Stomach (tissue), 4 donors: Measurements from ENCODE around the gene PPP1R1A.

Experiments
- EP300 ChIP-seq: sonication (generic); formaldehyde crosslinking; IDR thresholded peaks from one replicate; pipeline ENCODE4 v1.6.1; 2017; ENCODE audit warnings: antibody characterized with exemption
- POLR2A ChIP-seq, 4 donors: fragments of 450-650 bp; IDR thresholded peaks; one replicate each; pipeline ENCODE4 v1.6.1; 2016; ENCODE audit warnings: antibody characterized with exemption in 4 of 4, control low read depth in 2 of 4, mild to moderate bottlenecking in 1 of 4, moderate library complexity in 1 of 4
- POLR2AphosphoS5 ChIP-seq, 3 donors: sonication (generic); formaldehyde crosslinking; IDR thresholded peaks; one replicate each; pipeline ENCODE4 v1.6.1; 2016; ENCODE audit warnings: antibody characterized with exemption in 3 of 3
- TF ChIP-seq, protein P1 (sequence below), 7 experiments: fragments of 450-650 bp in 4 of 7; fragments of 200-600 bp in 3 of 7; sonication (generic) in 3 of 7; IDR thresholded peaks; one replicate each; pipeline ENCODE4 v1.5.1; 2016 to 2019; ENCODE audit warnings: antibody characterized with exemption in 7 of 7, control low read depth in 2 of 7, mild to moderate bottlenecking in 1 of 7

DNA sequence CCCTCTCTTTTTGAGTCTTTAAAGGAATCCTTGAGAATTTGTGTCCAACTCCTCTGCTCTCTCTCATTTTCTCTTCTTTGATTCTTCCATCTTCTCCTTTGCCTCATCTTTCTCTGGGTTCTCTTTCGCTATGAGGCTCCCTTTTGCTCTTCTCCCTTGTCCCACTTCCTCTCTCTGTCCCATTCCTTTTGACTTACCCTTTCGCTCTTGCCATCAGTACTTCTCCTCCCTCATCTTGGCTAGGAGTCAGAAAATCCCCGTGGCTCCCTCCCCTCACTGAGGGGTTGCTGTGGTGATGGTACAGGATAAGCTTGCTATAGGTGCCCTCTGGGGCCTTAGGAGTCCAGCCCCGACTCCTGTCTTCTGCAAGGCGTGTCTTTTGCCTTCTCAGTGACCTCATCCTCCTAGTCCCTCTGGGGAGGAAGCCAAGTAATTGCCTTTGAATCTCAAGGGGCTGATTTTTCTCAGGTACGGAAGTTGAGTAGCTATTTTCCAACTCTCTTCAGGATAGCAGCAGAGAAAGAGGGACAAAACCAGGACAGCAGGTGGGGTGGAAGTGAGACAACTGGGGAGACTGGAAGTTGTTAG lies 32.7 kb downstream of the PPP1R1A start:
- TF ChIP-seq, protein P1, sequence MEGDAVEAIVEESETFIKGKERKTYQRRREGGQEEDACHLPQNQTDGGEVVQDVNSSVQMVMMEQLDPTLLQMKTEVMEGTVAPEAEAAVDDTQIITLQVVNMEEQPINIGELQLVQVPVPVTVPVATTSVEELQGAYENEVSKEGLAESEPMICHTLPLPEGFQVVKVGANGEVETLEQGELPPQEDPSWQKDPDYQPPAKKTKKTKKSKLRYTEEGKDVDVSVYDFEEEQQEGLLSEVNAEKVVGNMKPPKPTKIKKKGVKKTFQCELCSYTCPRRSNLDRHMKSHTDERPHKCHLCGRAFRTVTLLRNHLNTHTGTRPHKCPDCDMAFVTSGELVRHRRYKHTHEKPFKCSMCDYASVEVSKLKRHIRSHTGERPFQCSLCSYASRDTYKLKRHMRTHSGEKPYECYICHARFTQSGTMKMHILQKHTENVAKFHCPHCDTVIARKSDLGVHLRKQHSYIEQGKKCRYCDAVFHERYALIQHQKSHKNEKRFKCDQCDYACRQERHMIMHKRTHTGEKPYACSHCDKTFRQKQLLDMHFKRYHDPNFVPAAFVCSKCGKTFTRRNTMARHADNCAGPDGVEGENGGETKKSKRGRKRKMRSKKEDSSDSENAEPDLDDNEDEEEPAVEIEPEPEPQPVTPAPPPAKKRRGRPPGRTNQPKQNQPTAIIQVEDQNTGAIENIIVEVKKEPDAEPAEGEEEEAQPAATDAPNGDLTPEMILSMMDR (IDR thresholded peaks at IDR 0.05), result no peak
- TF ChIP-seq EP300 (no peak), POLR2A (IDR thresholded peaks at IDR 0.05) (no peak), POLR2AphosphoS5 (IDR thresholded peaks at IDR 0.05) (no peak)
